ENCODE data around the gene THAP11. TPM values are rescaled to one million over a fixed set of nuclear protein-coding genes. Genes with fewer than 3 reads are reported as not detected.

THAP11 gene
- total and polyA plus RNA-seq, 2 of the 4 experiments (the other 2 are of a cell fraction), result 13.3 to 14.5 TPM

DNA sequence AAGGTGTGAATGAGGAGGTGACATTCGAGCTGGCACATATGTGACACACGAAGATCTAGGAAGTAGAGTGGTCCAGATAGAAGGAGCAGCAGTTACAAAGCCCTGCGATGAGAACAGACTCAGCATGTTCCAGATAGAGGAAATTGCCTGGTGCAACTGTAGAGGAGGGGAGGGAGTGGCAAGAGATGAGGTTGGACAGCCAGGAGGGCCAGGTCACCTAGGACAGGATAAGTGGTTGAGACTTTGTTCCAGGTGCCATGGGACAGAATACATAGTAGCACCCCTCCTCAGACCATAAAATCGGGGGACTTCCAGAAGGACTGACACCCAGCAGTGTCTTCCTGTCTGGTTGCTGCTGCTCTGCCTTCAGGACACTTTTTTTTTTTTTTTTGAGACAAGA lies 16.4 kb downstream of the THAP11 start (continued):
- TF ChIP-seq BHLHE40 (IDR thresholded peaks at IDR 0.05; ENCODE audit: low read depth, low read length) (no peak), MAZ (IDR thresholded peaks at IDR 0.05; ENCODE audit: borderline replicate concordance, low read depth, low read length) (no peak)

DNA sequence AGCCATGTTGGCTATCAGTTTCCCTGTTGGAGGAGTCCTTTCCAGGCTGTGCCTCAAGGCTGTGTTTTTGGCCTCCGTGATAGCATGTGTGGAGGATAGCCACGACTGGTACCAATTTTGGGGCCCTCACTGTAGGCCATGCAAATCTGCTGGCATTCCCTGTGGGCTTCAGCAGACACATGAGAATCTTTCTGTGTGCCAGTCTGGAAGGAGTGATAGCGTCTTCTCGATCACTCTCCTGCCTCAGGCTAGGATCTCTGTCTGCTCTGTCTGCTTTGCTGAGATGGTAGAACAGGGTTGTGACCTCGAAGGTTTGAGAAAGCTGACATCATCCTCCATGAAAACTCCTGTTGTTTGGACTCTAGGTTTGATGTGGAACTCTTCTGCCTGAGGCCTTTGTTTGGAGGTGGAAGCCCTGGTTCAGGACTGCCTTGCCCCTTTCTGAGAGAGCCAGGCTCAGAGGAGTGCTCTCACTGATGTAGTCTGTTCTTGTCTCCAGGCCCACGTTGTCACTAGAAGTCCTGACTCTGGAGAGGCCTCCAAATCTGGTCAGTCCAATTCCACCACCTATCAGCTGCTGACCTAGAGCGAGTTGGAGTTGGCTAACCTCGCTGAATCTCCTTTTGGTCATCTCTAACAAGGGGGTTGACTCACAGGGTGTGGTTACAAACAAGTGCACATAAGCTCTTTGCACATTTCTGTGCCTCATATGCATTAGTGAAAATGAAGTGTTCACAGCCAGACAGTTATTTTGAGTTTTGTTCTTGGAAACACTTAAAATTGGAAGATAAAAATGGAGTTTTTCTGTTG lies 18.7 kb downstream of the THAP11 start:
- no peak for ATAC-seq (ENCODE audit: low read depth)
- H3K56ac ChIP-seq (ENCODE audit: extremely low read depth, insufficient read depth, low read length), result no peak overlapping the region
- H3K23ac ChIP-seq (ENCODE audit: low read depth, low read length), result peak overlapping the region; percentile 71; the same call in 1 of the 2 replicates
- no peaks in the 10 kb centered on the region for H3K27me3 ChIP-seq (ENCODE audit: control insufficient read depth, insufficient read depth, low read length)
- no peaks in the 10 kb centered on the region for H3K9me3 ChIP-seq (ENCODE audit: control insufficient read depth, insufficient read depth, low read length)
- H3K36me3 ChIP-seq (ENCODE audit: control insufficient read depth, insufficient read depth, low read length), result peaks cover 19% of the 10 kb centered on the region
- H2AK9ac ChIP-seq (replicated peaks; ENCODE audit: low read depth, low read length, poor library complexity), result no peak overlapping the region
- H3K9ac ChIP-seq (ENCODE audit: low read depth, low read length), result no peak overlapping the region
- no peak overlapping the region for H4K5ac ChIP-seq (ENCODE audit: low read depth, low read length)
- ChIA-PET CTCF (no interaction called here), POLR2A (ENCODE audit: unreplicated experiment) (no interaction called here)
- H3K4me1 ChIP-seq (ENCODE audit: control insufficient read depth, insufficient read depth, low read length), result peaks cover 29% of the 10 kb centered on the region
- H3K18ac ChIP-seq (ENCODE audit: low read depth, low read length), result no peak overlapping the region
- H4K8ac ChIP-seq (ENCODE audit: low read depth in 2 of 2, low read length in 2 of 2), result no peak overlapping the region
- in situ Hi-C loops (cut with MboI; ENCODE audit: low sequenced_read_pairs), result no loop called here
- H3K9me1 ChIP-seq (ENCODE audit: insufficient read depth, low read length), result peaks cover 72% of the 10 kb centered on the region
- BruUV-seq (replicated peaks), result no TSS peak
- no peak overlapping the region for H2BK5ac ChIP-seq (ENCODE audit: low read depth, low read length, poor library complexity, severe bottlenecking)
- peak overlapping the region; percentile 2; the same call in 1 of the 2 replicates for H2AK5ac ChIP-seq (ENCODE audit: low read depth, low read length)
- H4K91ac ChIP-seq (ENCODE audit: insufficient read depth, low read depth, low read length), result no peak overlapping the region
- TF ChIP-seq FOS (IDR thresholded peaks at IDR 0.05; ENCODE audit: low read depth, low read length) (no peak), MXI1 (IDR thresholded peaks at IDR 0.05; ENCODE audit: borderline replicate concordance, low read depth, low read length) (no peak), CEBPB (IDR thresholded peaks at IDR 0.05; ENCODE audit: low read depth, low read length) (peak; percentile 35; the same call in 1 of the 2 replicates), POLR2A (IDR thresholded peaks at IDR 0.05; ENCODE audit: low read depth, low read length) (0 out of 2 replicates have a peak, but pooled peaks have one; percentile 32)
- H3K4me2 ChIP-seq (ENCODE audit: low read depth, low read length), result no peak overlapping the region
- no peak overlapping the region for H3K4me3 ChIP-seq (ENCODE audit: insufficient read depth, low read depth, low read length)
- DNase-seq, result peak; percentile 64
- no peak overlapping the region for H2BK15ac ChIP-seq (ENCODE audit: low read depth, low read length)
- WGBS, 2 experiments (ENCODE audit: extremely low coverage in 2 of 2, insufficient read length in 1 of 2), result 100% methylated on average over 3 of the region's 8 CpGs; no CpG with 5 or more reads in 1 of the 2 experiments
- H3K14ac ChIP-seq (replicated peaks; ENCODE audit: low read depth, low read length), result 0 out of 2 replicates have a peak overlapping the region, but pooled peaks have one; percentile 32
- no peak overlapping the region for H3K27ac ChIP-seq (ENCODE audit: insufficient read depth, low read length)
- no peak overlapping the region for H2AFZ ChIP-seq (replicated peaks; ENCODE audit: low read length, poor library complexity)
- H2BK20ac ChIP-seq (ENCODE audit: low read depth, low read length), result no peak overlapping the region
- no peak overlapping the region for H2BK120ac ChIP-seq (ENCODE audit: low read depth, low read length)
- intact Hi-C loops (cut with micrococcal nuclease), result no loop called here
- dilution Hi-C loops (cut with HindIII; ENCODE audit: low sequenced_read_pairs, unreplicated experiment), result no loop called here
- H4K20me1 ChIP-seq (ENCODE audit: insufficient read depth, low read length), result peaks cover 98% of the 10 kb centered on the region
- H3K79me1 ChIP-seq (ENCODE audit: low read depth in 1 of 2, low read length in 2 of 2), result peaks cover 45 to 87% of the 10 kb centered on the region in 2 experiments
- peak overlapping the region; percentile 7; the same call in 1 of the 2 replicates for H3K4ac ChIP-seq (ENCODE audit: low read depth, low read length)
